GM18511 (cell line): Measurements from ENCODE around the gene AZIN2.

Experiments
- ATAC-seq: cut with Tn5 transposase; IDR thresholded peaks from one replicate; pipeline ENCODE4 v1.9.1; 2021; ENCODE audit warnings: mild to moderate bottlenecking, moderate library complexity; ENCODE audit not compliant: unreplicated experiment

AZIN2 gene

GRCh38 chr1:33150522-33150921 is 69.6 kb downstream of the AZIN2 start:
- ATAC-seq: no peak

GRCh38 chr1:33151116-33151515 is 70.2 kb downstream of the AZIN2 start:
- ATAC-seq: no peak

GRCh38 chr1:33152685-33153432 is 71.9 kb downstream of the AZIN2 start:
- no peak for ATAC-seq

- no peak for ATAC-seq
Measured at GRCh38 chr1:33153650-33154049, 72.7 kb downstream of the AZIN2 start.

GRCh38 chr1:33155877-33156538 is 75.1 kb downstream of the AZIN2 start:
- ATAC-seq: no peak

- no peak for ATAC-seq
Measured at GRCh38 chr1:33157131-33157530, 76.2 kb downstream of the AZIN2 start.

- no peak for ATAC-seq
Measured at GRCh38 chr1:33158366-33158765, 77.4 kb downstream of the AZIN2 start.

- ATAC-seq: no peak
Measured at GRCh38 chr1:33159577-33159976, 78.6 kb downstream of the AZIN2 start.

GRCh38 chr1:33161061-33161681 is 80.2 kb downstream of the AZIN2 start:
- ATAC-seq: no peak

GRCh38 chr1:33162141-33162540 is 81.2 kb downstream of the AZIN2 start:
- no peak for ATAC-seq

GRCh38 chr1:33163621-33164519 is 82.9 kb downstream of the AZIN2 start:
- no peak for ATAC-seq

- no peak for ATAC-seq
Measured at GRCh38 chr1:33165209-33165608, 84.3 kb downstream of the AZIN2 start.

- ATAC-seq: no peak
Measured at GRCh38 chr1:33165809-33166208, 84.9 kb downstream of the AZIN2 start.

GRCh38 chr1:33167650-33168447 is 86.9 kb downstream of the AZIN2 start:
- ATAC-seq: no peak

- no peak for ATAC-seq
Measured at GRCh38 chr1:33168556-33169289, 87.8 kb downstream of the AZIN2 start.

- ATAC-seq: no peak
Measured at GRCh38 chr1:33169290-33170055, 88.5 kb downstream of the AZIN2 start.
